ENCODE results near the gene ELK3.

DNA sequence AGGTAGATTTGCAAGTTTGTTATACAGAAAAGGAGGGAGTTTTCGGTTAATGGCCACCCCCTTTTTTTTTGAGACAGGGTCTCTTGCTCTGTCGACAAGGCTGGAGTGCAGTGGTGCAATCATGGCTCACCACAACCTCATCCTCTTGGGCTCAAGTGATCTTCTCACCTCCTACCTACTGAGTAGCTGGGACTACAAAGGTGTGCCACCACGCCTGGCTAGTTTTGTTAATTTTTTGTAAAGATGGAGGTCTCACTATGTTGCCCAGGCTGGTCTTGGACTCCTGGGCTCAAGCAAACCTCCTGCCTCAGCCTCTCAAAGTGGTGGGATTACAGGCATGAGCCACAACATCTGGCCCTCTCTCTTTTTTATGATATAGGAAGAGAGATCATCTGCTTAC, 111.5 kb downstream of the ELK3 start:
- TF ChIP-seq FOXM1 (IDR thresholded peaks at IDR 0.05; ENCODE audit: borderline replicate concordance, low read depth) (no peak), YY1 (IDR thresholded peaks at IDR 0.05; ENCODE audit: low read depth) (no peak), CREB1 (IDR thresholded peaks at IDR 0.05; ENCODE audit: low read depth) (no peak), EGR1 (IDR thresholded peaks at IDR 0.05) (no peak), RAD21 (IDR thresholded peaks at IDR 0.05; ENCODE audit: low read depth) (no peak), TAF1 (IDR thresholded peaks at IDR 0.05; ENCODE audit: low read depth) (no peak)
- TF ChIP-seq, protein P1, sequence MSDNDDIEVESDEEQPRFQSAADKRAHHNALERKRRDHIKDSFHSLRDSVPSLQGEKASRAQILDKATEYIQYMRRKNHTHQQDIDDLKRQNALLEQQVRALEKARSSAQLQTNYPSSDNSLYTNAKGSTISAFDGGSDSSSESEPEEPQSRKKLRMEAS (IDR thresholded peaks at IDR 0.05): no peak

Measured in Ishikawa (cell line).